Measurements from ENCODE around the gene PRDM15.
"Not testable (repeated sequence)": the region's sequence is repeated elsewhere in the genome, so short reads cannot be mapped to it uniquely, and the experiment has no call there.

PRDM15 gene

DNA sequence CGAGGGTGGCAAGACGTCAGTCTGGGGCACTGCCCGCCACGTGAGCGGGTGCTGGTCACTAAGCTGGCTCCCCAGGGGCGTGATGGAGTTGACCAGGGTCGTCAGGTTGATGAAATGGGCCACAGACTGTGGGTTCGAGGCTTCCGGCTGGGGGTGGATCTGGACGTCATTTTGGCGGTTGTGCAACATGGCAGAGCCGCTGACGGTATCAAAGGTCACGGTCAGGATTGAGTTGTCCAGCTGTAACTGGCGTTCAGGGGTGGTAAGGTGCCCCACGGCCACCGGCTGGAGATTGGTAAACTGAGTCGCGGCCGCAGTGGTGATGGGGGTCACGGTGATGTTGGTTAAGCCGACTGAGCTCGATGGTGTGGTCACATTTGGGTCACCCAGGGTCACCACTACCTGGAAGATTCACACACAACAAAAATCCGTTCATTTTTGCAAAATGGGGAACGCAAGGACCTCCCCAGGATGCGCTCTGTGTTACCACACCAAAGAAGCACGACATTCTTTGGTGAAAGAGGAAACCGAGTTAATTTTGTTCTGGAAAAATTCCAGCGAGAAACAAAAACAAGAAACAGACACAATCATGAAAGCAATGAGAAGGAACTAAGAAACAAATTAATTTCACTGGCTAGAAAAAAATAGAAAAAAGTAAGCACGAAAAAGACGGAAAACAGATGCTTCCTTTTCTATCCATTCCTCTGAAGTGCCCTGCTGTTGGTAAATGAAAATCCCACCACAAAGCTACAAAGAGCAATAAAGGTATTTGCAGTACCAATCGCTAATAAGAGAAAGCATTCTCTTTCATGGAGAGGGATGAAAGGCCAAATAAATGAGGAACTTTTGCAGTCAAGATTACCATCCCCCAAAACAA is 77.6 kb downstream of the PRDM15 start:
- no peak for DNase-seq

- DNase-seq: no peak
These were observed 78.5 kb downstream of the PRDM15 start for GRCh38 chr21:41800425-41801320.

- DNase-seq: no peak
These were observed 79.4 kb downstream of the PRDM15 start for GRCh38 chr21:41799763-41800162.

DNA sequence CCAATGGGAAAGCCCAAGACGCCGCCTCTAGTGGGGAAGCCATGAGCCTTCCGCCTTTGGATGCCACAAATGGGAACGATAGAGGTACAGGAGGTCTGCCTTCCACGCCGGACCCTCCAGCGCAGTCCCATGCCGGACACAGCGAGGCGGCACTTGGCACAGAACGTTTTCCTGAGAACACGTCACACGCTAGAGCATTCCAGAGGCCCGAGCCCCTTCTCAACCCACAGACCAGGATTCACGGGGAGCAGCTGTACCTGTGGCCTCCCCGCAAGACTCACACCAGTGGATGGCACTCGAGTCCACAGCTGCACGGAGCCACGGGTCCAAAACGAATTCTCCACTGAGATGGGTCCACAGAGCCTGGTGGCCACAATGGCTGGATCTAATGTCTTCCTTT is 80.8 kb downstream of the PRDM15 start:
- DNase-seq: no peak

DNA sequence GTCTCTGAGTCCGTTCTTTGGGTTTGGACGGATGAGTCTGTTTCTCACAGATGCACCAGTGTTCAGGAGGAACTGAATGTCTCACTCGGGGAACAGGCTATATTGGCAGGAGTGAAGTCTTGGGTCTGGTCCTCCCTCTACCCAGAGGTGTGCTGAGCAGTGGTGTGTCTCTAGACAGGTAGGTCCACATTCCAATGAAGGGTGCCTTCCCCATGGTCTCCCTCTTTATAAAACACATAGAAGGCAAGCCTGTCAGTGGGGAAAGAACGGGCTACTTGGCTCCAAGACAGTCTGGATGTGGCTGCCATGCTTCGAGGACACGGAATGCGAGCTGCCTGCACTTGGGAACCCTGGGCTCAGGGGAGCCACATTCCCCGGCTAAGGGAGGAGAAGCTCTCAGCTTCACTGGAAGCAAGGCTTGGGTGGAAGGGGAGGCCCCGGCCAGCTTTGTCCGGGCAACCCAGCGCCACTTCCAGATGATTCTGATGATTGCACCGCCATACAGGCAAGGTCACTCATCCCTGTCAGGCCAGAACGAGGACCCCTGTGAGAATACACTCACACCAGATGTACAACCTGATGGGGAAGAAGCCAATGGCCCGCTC is 82.6 kb downstream of the PRDM15 start:
- no peak for DNase-seq

- DNase-seq: no peak
These were observed 83.4 kb downstream of the PRDM15 start for GRCh38 chr21:41795726-41796125.

- DNase-seq: no peak
These were observed 84.5 kb downstream of the PRDM15 start for GRCh38 chr21:41794600-41794999.

DNA sequence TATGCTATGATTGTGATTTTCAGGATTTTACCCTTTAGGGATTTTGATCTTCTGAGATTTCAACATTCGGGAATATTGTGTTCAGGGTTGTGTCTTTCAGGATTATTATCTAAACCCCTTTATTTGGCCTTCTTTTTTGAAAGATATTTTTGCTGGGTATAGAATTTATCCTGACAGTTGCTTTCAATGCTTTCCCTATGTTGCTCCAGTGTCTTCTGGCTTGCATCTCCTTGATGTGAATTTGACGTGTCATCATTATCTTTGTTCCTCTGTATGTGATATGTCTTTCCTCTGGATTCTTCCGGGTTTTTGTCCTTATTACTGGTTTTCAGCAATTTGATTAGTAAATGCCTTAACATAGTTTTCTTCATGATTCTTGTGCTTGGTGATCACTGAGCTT is 86.4 kb downstream of the PRDM15 start:
- DNase-seq: no peak

GRCh38 chr21:41786509-41786987 is 92.6 kb downstream of the PRDM15 start:
- no peak for DNase-seq

GRCh38 chr21:41785262-41785661 is 93.9 kb downstream of the PRDM15 start:
- not testable (repeated sequence) for DNase-seq

GRCh38 chr21:41784456-41785102 is 94.6 kb downstream of the PRDM15 start:
- DNase-seq: no peak

GRCh38 chr21:41783476-41784180 is 95.5 kb downstream of the PRDM15 start:
- no peak for DNase-seq

- no peak for DNase-seq
These were observed 98.1 kb downstream of the PRDM15 start for GRCh38 chr21:41781050-41781410.

- no peak for DNase-seq
These were observed 98.7 kb downstream of the PRDM15 start for GRCh38 chr21:41780337-41781049.

DNA sequence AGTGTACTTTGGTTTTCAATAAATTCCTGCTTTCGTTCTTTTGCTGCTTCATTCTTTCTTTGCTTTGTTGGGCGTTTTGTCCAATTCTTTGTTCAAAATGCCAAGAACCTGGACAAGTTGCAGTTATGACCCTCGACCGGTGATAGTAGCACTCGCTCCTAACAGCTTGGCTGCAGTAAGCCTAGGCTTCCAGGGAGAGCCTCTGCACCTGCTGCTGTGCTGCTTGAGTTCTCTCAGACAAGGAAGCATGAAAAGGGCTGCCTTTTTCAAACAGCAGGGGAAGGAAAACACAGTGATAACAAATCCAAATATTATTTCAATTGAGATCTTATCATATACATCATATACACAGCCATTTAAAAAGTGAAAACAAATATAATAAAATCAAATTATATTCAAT is 99.5 kb downstream of the PRDM15 start:
- no peak for DNase-seq

GRCh38 chr21:41778930-41779600 is 100.1 kb downstream of the PRDM15 start:
- no peak for DNase-seq

GRCh38 chr21:41777951-41778815 is 101.0 kb downstream of the PRDM15 start:
- DNase-seq: no peak

DNA sequence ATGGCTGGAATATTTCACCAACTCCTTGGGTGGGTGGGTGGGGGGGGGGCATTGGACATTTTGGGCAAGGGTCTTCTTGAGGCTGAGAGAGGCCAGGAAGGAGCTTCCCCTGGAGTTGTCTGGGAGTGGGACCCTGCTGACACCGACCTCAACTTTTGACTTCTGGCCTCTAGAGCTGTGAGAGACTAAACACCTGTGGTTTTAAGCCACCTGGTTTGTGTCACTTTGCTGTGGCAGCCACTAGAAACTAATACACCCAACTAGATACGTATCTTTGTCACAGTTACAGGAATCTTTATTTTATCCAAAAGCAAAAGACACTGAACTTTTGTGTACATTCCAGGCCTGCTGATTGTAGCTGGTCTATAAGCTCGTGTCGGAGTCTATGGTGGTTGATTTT is 102.4 kb downstream of the PRDM15 start:
- DNase-seq: no peak

GRCh38 chr21:41775149-41775472 is 104.0 kb downstream of the PRDM15 start:
- DNase-seq: no peak
